H1 (cell line): Measurements from ENCODE around the gene ARMC6. TPM values are rescaled to one million over a fixed set of nuclear protein-coding genes. Genes with fewer than 3 reads are reported as not detected.

Experiments used
- CEBPB ChIP-seq: IDR thresholded peaks from 2 replicates; pipeline ENCODE4 v1.6.1; 2012; ENCODE audit warnings: low read depth, low read length
- CREB1 ChIP-seq: IDR thresholded peaks from 2 replicates; pipeline ENCODE4 v1.6.1; 2012; ENCODE audit warnings: inconsistent platforms
- E2F6 ChIP-seq: IDR thresholded peaks from 2 replicates; pipeline ENCODE4 v1.6.1; 2012; ENCODE audit warnings: inconsistent platforms
- FOSL1 ChIP-seq: IDR thresholded peaks from 2 replicates; pipeline ENCODE4 v1.6.1; 2011; ENCODE audit warnings: mild to moderate bottlenecking, low read depth, low read length, moderate library complexity; ENCODE audit not compliant: insufficient read depth
- MAFK ChIP-seq: IDR thresholded peaks from 2 replicates; pipeline ENCODE4 v1.6.1; 2012; ENCODE audit warnings: low read depth, mild to moderate bottlenecking, improper control_type of control experiment, low read length
- polyA plus RNA-seq, 7 experiments: library from polyadenylated mRNA; depleted of rRNA in 3 of 7; stranded (reverse) in 5 of 7; unstranded in 2 of 7; fragments of >200 nt in 5 of 7; fragments of 200-250 nt in 2 of 7; gene quantifications; 1 replicate in 5 of 7; 2 replicates in 1 of 7; 4 replicates in 1 of 7; pipeline versions ENCODE4 v1.2.1 to v1.2.3, GENCODE V29; 2011 to 2013; ENCODE audit warnings: missing spikeins in 2 of 7, mixed read lengths in 2 of 7
- total RNA-seq: library from RNA; stranded (reverse); fragmentation: NEBNext Ultra II Directional; extraction: Animal tissue kit (Norgen Biotek cat#: 25700); gene quantifications from 2 replicates; pipeline ENCODE4 v1.2.1, GENCODE V29; 2021
- TF ChIP-seq, protein P1 (sequence below): IDR thresholded peaks from 2 replicates; pipeline ENCODE4 v1.6.1; 2011; ENCODE audit warnings: low read depth, mild to moderate bottlenecking, low read length; ENCODE audit not compliant: insufficient read depth

ARMC6 gene
- total and polyA plus RNA-seq, 2 of the 8 experiments (the other 6 are each of a cell fraction or from before 2014, with no cell fraction given) = 67.1 to 68.3 TPM

GRCh38 chr19:18992696-18993095 is 40.7 kb upstream of the ARMC6 start (continued):
- TF ChIP-seq E2F6 (no peak), FOSL1 (no peak), CREB1 (no peak), MAFK (no peak), CEBPB (no peak)
- TF ChIP-seq, protein P1, sequence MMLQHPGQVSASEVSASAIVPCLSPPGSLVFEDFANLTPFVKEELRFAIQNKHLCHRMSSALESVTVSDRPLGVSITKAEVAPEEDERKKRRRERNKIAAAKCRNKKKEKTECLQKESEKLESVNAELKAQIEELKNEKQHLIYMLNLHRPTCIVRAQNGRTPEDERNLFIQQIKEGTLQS = no peak
